ENCODE data around the gene RETREG1.
"Not testable (repeated sequence)": the region's sequence is repeated elsewhere in the genome, so short reads cannot be mapped to it uniquely, and the experiment has no call there.

RETREG1 gene

DNA sequence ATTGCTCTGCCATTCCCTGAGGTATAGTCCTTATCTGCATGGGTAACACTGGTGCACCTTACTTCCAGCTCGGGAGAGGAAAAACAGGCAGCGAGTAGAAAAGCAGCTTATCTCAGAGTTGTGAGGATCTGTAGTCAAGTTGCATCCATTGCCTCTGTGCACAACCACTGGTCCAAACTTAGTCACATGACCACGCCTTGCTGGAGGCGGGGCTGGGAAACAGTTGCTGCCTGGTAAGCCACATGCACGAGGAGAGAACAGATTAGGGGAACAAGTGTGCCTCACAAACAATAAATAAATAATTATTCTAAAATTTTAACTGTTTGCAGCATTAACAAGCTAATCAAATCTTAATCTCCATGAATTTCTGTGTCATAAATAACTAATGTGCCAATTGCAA lies 169.8 kb downstream of the RETREG1 start:
- H3K4me3 ChIP-seq (ENCODE audit: low read depth, low read length): no peak overlapping the region
- H3K27ac ChIP-seq (ENCODE audit: extremely low read depth, low read depth, low read length): no peak overlapping the region
- CTCF ChIA-PET: interaction anchor here (0.7 to 3.4 kb wide), 2 partner anchors 10 to 287 kb away, joined by 9 to 19 read pairs; no protein-coding TSS in a partner anchor
- POLR2A ChIA-PET: no interaction called here
- no peak for TF ChIP-seq HOXC10 (CRISPR knock-in tag; IDR thresholded peaks at IDR 0.05)
- TF ChIP-seq ZNF362 (tag by site-specific recombination; IDR thresholded peaks at IDR 0.05): no peak
- TF ChIP-seq, protein P1, sequence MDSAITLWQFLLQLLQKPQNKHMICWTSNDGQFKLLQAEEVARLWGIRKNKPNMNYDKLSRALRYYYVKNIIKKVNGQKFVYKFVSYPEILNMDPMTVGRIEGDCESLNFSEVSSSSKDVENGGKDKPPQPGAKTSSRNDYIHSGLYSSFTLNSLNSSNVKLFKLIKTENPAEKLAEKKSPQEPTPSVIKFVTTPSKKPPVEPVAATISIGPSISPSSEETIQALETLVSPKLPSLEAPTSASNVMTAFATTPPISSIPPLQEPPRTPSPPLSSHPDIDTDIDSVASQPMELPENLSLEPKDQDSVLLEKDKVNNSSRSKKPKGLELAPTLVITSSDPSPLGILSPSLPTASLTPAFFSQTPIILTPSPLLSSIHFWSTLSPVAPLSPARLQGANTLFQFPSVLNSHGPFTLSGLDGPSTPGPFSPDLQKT (IDR thresholded peaks at IDR 0.05; ENCODE audit: borderline replicate concordance, low read depth, low read length): no peak
- no peak for TF ChIP-seq ZBTB10 (tag by site-specific recombination; IDR thresholded peaks at IDR 0.05)
- TF ChIP-seq ZNF112 (tag by site-specific recombination; IDR thresholded peaks at IDR 0.05): no peak
- TF ChIP-seq SETDB1 (IDR thresholded peaks at IDR 0.05; ENCODE audit: insufficient read length, low read length): no peak
- no peak for TF ChIP-seq OVOL3 (tag by site-specific recombination; IDR thresholded peaks at IDR 0.05)
- no peak for TF ChIP-seq ZNF266 (tag by site-specific recombination; IDR thresholded peaks at IDR 0.05; ENCODE audit: low read depth)
- no peak for TF ChIP-seq REPIN1 (tag by site-specific recombination; IDR thresholded peaks at IDR 0.05; ENCODE audit: low read depth)
- no peak for TF ChIP-seq ZNF248 (tag by site-specific recombination; IDR thresholded peaks at IDR 0.05)
- TF ChIP-seq YY2 (tag by site-specific recombination; IDR thresholded peaks at IDR 0.05): no peak
- H3K9me3 ChIP-seq (ENCODE audit: control insufficient read depth, insufficient read depth, low read depth, low read length): no peaks in the 10 kb centered on the region
- peaks cover 37 to 49% of the 10 kb centered on the region in 2 experiments for H3K36me3 ChIP-seq (ENCODE audit: control insufficient read depth in 2 of 2, insufficient read depth in 1 of 2, low read length in 2 of 2)
- H3K4me1 ChIP-seq (ENCODE audit: control insufficient read depth, insufficient read depth, low read length): no peaks in the 10 kb centered on the region

DNA sequence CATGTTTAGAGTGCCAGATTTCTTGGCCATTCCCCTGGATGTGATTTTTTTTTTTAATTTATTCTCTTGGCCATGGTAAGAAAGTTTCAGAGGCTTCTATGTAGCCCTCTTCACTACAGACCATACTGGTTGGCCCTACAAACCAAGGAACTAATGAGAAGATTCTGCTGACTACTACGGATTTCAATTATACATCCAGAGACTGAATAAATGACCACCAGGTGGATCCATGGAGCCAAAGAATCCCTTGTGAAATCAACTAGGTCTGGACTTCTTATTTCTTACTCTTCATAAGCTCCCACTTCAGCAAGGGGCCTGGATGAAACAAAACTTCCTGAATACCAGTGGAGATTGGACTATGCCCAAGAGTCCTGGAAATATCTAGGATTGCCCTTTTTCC lies 178.8 kb downstream of the RETREG1 start:
- TF ChIP-seq GLI2 (tag by site-specific recombination; IDR thresholded peaks at IDR 0.05; ENCODE audit: borderline replicate concordance, low read depth): no peak
- 0 out of 2 replicates have a peak, but pooled peaks have one; percentile 7 for TF ChIP-seq ZNF654 (tag by site-specific recombination; IDR thresholded peaks at IDR 0.05; ENCODE audit: low read depth)
- ChIA-PET POLR2A (no interaction called here), CTCF (interaction anchor here (0.5 to 1.2 kb wide), 4 partner anchors 18 to 984 kb away, joined by 3 to 7 read pairs (median 4); no protein-coding TSS in a partner anchor)
- H3K27ac ChIP-seq (ENCODE audit: extremely low read depth, low read depth, low read length): no peak overlapping the region
- H3K36me3 ChIP-seq (ENCODE audit: control insufficient read depth in 2 of 2, insufficient read depth in 1 of 2, low read length in 2 of 2): no peaks in the 10 kb centered on the region
- no peaks in the 10 kb centered on the region for H3K4me1 ChIP-seq (ENCODE audit: control insufficient read depth, insufficient read depth, low read length)
- H3K9me3 ChIP-seq (ENCODE audit: control insufficient read depth, insufficient read depth, low read depth, low read length): no peaks in the 10 kb centered on the region
- H3K4me3 ChIP-seq (ENCODE audit: low read depth, low read length): no peak overlapping the region

DNA sequence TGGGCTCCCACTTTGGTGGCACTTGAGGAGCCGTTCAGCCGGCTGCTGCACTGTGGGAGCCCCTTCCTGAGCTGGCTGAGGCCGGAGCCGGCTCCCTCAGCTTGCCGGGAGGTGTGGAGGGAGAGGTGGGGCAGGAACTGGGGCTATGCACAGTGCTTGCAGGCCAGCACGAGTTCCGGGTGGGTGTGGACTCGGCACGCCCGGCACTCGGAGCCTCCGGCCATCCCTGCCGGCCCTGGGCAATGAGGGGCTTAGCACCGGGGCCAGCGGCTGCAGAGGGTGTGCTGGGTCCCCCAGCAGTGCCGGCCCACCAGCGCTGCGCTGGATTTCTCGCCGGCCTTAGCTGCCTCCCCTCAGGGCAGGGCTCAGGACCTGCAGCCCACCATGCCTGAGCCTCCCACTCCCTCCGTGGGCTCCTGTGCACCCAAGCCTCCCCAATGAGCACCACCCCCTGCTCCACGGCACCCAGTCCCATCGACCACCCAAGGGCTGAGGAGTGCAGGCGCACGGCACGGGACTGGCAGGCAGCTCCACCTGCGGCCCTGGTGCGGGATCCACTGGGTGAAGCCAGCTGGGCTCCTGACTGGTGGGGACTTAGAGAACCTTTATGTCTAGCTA lies 180.6 kb downstream of the RETREG1 start:
- POLR2A ChIA-PET; H3K4me3 ChIP-seq (ENCODE audit: low read depth, low read length); H3K4me1 ChIP-seq (ENCODE audit: control insufficient read depth, insufficient read depth, low read length); CTCF ChIA-PET; H3K27ac ChIP-seq (ENCODE audit: extremely low read depth, low read depth, low read length); H3K36me3 ChIP-seq (ENCODE audit: control insufficient read depth in 2 of 2, insufficient read depth in 1 of 2, low read length in 2 of 2); H3K9me3 ChIP-seq (ENCODE audit: control insufficient read depth, insufficient read depth, low read depth, low read length): not testable (repeated sequence)

DNA sequence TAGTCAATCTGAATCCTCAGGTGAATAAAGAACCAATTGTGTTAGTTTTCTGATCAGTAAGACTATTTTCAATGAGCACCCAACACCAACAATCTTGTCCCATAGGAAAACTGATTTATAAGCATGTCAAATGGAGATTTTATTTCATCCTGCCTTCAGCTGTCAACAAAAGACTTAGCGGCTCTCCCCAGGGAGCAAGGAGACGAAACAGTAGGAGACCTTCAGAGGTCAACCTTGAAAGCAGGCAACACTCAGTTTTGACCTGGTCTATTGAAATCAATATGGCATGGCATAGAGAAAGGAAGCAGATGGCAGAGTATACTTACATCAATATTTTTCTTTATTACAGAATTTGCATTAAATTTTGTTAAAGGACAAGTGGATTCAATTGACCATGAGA lies 185.3 kb downstream of the RETREG1 start:
- Histone ChIP-seq H3K36me3 (ENCODE audit: control insufficient read depth in 2 of 2, insufficient read depth in 1 of 2, low read length in 2 of 2) (no peaks in the 10 kb centered on the region), H3K4me3 (ENCODE audit: low read depth, low read length) (no peak overlapping the region), H3K27ac (ENCODE audit: extremely low read depth, low read depth, low read length) (no peak overlapping the region), H3K4me1 (ENCODE audit: control insufficient read depth, insufficient read depth, low read length) (no peaks in the 10 kb centered on the region), H3K9me3 (ENCODE audit: control insufficient read depth, insufficient read depth, low read depth, low read length) (no peaks in the 10 kb centered on the region)
- no peak for TF ChIP-seq ZNF704 (tag by site-specific recombination; IDR thresholded peaks at IDR 0.05)
- no peak for TF ChIP-seq ZNF423 (tag by site-specific recombination; IDR thresholded peaks at IDR 0.05)
- TF ChIP-seq ZIC2 (tag by site-specific recombination; IDR thresholded peaks at IDR 0.05): 0 out of 2 replicates have a peak, but pooled peaks have one; percentile 9
- POLR2A ChIA-PET: no interaction called here
- CTCF ChIA-PET: interaction anchor here (1.7 kb wide), 1 partner anchor 24 kb away, joined by 7 read pairs; no protein-coding TSS in a partner anchor
